ENCODE results near the gene JARID2.

JARID2 gene

GRCh38 chr6:15449011-15449410 lies 203.1 kb downstream of the JARID2 start:
- DNase-seq: no peak

GRCh38 chr6:15451738-15452137 lies 205.9 kb downstream of the JARID2 start:
- no peak for DNase-seq

- DNase-seq: no peak
Measured at GRCh38 chr6:15452182-15452941, 206.5 kb downstream of the JARID2 start.

GRCh38 chr6:15453186-15453585 lies 207.3 kb downstream of the JARID2 start:
- no peak for DNase-seq

- DNase-seq: no peak
Measured at GRCh38 chr6:15453622-15454021, 207.8 kb downstream of the JARID2 start.

- DNase-seq: no peak
Measured at GRCh38 chr6:15456422-15456821, 210.6 kb downstream of the JARID2 start.

GRCh38 chr6:15457121-15457650 lies 211.3 kb downstream of the JARID2 start:
- no peak for DNase-seq

GRCh38 chr6:15458021-15458459 lies 212.2 kb downstream of the JARID2 start:
- DNase-seq: no peak

- DNase-seq: no peak
Measured at GRCh38 chr6:15460110-15460727, 214.3 kb downstream of the JARID2 start.

- DNase-seq: no peak
Measured at GRCh38 chr6:15461127-15461944, 215.5 kb downstream of the JARID2 start.

- no peak for DNase-seq
Measured at GRCh38 chr6:15462256-15462655, 216.4 kb downstream of the JARID2 start.

GRCh38 chr6:15462717-15463525 lies 217.1 kb downstream of the JARID2 start:
- DNase-seq: no peak

GRCh38 chr6:15464211-15464725 lies 218.4 kb downstream of the JARID2 start:
- no peak for DNase-seq

- DNase-seq: no peak
Measured at GRCh38 chr6:15465212-15465611, 219.3 kb downstream of the JARID2 start.

GRCh38 chr6:15470746-15471145 lies 224.9 kb downstream of the JARID2 start:
- no peak for DNase-seq

GRCh38 chr6:15472621-15473020 lies 226.8 kb downstream of the JARID2 start:
- no peak for DNase-seq

GRCh38 chr6:15473174-15473573 lies 227.3 kb downstream of the JARID2 start:
- DNase-seq: no peak

GRCh38 chr6:15473741-15474161 lies 227.9 kb downstream of the JARID2 start:
- no peak for DNase-seq

- DNase-seq: no peak
Measured at GRCh38 chr6:15474196-15474595, 228.3 kb downstream of the JARID2 start.

GRCh38 chr6:15475261-15475660 lies 229.4 kb downstream of the JARID2 start:
- DNase-seq: no peak

- DNase-seq: no peak
Measured at GRCh38 chr6:15475872-15476271, 230.0 kb downstream of the JARID2 start.
